ENCODE measurements around the gene UAP1L1.

DNA sequence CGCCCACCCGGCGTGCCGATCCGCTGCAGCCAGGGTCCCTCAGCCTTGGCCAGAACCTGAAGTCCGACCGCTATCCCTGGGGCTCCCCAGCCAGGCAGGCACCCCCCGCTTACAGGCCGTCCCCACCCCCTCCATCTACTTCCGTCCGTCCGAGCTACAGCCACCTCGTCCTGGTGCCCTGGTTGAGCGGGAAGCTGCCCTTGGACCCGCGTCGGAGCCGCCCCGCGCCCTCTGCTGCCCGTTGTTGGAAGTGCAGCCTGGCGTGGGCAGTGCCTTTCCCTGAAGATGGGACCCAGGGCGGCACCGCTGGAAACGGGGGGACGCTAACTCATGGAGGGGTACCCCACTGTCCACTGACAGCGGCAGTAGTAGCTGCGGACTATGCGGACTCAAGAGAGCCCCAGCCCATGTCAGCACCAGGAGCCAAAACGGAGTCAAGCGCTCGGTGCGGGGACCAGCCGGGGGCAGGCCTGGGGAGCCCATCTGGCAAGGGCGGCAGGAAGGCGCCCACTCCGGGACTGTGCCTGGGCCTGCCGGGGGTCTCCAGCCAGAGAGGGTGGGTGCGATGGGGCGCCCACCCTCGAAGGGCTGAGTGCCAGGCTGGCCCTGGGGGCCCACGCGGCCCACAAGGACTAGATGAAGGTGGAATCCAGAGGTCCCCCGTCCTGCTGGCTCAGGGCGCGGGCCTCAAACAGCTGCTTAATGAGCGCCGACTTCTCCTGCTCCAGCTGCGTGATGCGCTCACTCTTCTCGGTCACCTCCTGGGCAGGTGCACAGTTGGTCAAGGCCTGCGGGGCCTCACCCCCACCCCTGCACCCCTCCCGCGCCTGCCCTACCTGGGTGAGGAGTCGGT, 13.1 kb upstream of the UAP1L1 start:
- TF ChIP-seq, protein P1, sequence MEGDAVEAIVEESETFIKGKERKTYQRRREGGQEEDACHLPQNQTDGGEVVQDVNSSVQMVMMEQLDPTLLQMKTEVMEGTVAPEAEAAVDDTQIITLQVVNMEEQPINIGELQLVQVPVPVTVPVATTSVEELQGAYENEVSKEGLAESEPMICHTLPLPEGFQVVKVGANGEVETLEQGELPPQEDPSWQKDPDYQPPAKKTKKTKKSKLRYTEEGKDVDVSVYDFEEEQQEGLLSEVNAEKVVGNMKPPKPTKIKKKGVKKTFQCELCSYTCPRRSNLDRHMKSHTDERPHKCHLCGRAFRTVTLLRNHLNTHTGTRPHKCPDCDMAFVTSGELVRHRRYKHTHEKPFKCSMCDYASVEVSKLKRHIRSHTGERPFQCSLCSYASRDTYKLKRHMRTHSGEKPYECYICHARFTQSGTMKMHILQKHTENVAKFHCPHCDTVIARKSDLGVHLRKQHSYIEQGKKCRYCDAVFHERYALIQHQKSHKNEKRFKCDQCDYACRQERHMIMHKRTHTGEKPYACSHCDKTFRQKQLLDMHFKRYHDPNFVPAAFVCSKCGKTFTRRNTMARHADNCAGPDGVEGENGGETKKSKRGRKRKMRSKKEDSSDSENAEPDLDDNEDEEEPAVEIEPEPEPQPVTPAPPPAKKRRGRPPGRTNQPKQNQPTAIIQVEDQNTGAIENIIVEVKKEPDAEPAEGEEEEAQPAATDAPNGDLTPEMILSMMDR (IDR thresholded peaks at IDR 0.05) = peak; percentile 79 to 97 (median 96)
- no peak for TF ChIP-seq POLR2A (IDR thresholded peaks at IDR 0.05)
